GM19238 (cell line): ENCODE data around the gene CCDC91.
"Not testable (repeated sequence)": the region's sequence is repeated elsewhere in the genome, so short reads cannot be mapped to it uniquely, and the experiment has no call there.

ENCODE experiments used
- DNase-seq: peaks from one replicate; pipeline ENCODE4 v3.0.0; 2011; ENCODE audit warnings: low spot score; ENCODE audit not compliant: insufficient read length

The CCDC91 gene

GRCh38 chr12:28180786-28181185 is 9.5 kb upstream of the CCDC91 start:
- no peak for DNase-seq

GRCh38 chr12:28184375-28184774 is 5.9 kb upstream of the CCDC91 start:
- DNase-seq: no peak

- DNase-seq: no peak
Observed at GRCh38 chr12:28186500-28186899, 3.8 kb upstream of the CCDC91 start.

GRCh38 chr12:28189784-28190320 is 404 bp upstream of the CCDC91 start:
- no peak for DNase-seq

GRCh38 chr12:28191051-28192048 is 1.1 kb downstream of the CCDC91 start:
- DNase-seq: no peak

- DNase-seq: no peak
Observed at GRCh38 chr12:28192125-28192524, 1.9 kb downstream of the CCDC91 start.

- not testable (repeated sequence) for DNase-seq
Observed at GRCh38 chr12:28194621-28195020, 4.4 kb downstream of the CCDC91 start.

GRCh38 chr12:28201136-28201535 is 10.9 kb downstream of the CCDC91 start:
- not testable (repeated sequence) for DNase-seq

GRCh38 chr12:28202374-28203130 is 12.3 kb downstream of the CCDC91 start:
- no peak for DNase-seq

GRCh38 chr12:28209782-28210181 is 19.5 kb downstream of the CCDC91 start:
- no peak for DNase-seq

GRCh38 chr12:28212182-28212581 is 21.9 kb downstream of the CCDC91 start:
- no peak for DNase-seq

GRCh38 chr12:28215021-28215420 is 24.8 kb downstream of the CCDC91 start:
- no peak for DNase-seq

GRCh38 chr12:28216016-28216415 is 25.8 kb downstream of the CCDC91 start:
- DNase-seq: no peak

- DNase-seq: no peak
Observed at GRCh38 chr12:28217805-28218204, 27.5 kb downstream of the CCDC91 start.

GRCh38 chr12:28218875-28219274 is 28.6 kb downstream of the CCDC91 start:
- DNase-seq: no peak

GRCh38 chr12:28219827-28220226 is 29.6 kb downstream of the CCDC91 start:
- no peak for DNase-seq

GRCh38 chr12:28222081-28222700 is 31.9 kb downstream of the CCDC91 start:
- no peak for DNase-seq

- DNase-seq: no peak
Observed at GRCh38 chr12:28223025-28223554, 32.8 kb downstream of the CCDC91 start.

- DNase-seq: no peak
Observed at GRCh38 chr12:28223858-28224257, 33.6 kb downstream of the CCDC91 start.

- DNase-seq: no peak
Observed at GRCh38 chr12:28226705-28227104, 36.4 kb downstream of the CCDC91 start.

GRCh38 chr12:28227251-28227650 is 37.0 kb downstream of the CCDC91 start:
- DNase-seq: no peak
